Measurements from ENCODE around the gene CAPN5. TPM values are rescaled to one million over a fixed set of nuclear protein-coding genes. Genes with fewer than 3 reads are reported as not detected.

Gene CAPN5
- total and polyA plus RNA-seq, 10 of the 15 experiments (the other 5 are each of a cell fraction or from before 2014, with no cell fraction given) = 0.02 to 0.33 (median 0.07) TPM; not detected in 3

DNA sequence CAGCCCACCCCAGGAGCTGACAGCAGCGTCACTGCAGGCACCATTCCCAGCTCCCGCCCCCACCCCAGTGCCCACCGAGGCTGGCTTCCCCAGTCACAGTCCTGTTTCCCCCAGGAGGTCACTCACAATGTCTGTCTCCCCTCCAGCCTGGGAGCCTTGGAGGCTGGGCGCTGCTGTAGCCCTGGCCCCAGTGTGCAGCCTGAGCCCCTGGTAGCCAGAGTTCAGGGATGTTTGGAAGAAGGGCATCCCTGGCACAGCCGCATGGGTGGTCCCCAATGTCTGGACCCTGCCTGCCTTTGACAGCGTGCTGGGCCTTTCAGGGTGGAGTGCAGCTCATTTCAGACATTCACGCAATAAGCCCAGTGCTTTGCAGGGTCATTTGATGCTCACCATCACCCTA lies 4.3 kb downstream of the CAPN5 start:
- no peak overlapping the region for H2AFZ ChIP-seq (ENCODE audit: control insufficient read depth, low read depth, low read length)

DNA sequence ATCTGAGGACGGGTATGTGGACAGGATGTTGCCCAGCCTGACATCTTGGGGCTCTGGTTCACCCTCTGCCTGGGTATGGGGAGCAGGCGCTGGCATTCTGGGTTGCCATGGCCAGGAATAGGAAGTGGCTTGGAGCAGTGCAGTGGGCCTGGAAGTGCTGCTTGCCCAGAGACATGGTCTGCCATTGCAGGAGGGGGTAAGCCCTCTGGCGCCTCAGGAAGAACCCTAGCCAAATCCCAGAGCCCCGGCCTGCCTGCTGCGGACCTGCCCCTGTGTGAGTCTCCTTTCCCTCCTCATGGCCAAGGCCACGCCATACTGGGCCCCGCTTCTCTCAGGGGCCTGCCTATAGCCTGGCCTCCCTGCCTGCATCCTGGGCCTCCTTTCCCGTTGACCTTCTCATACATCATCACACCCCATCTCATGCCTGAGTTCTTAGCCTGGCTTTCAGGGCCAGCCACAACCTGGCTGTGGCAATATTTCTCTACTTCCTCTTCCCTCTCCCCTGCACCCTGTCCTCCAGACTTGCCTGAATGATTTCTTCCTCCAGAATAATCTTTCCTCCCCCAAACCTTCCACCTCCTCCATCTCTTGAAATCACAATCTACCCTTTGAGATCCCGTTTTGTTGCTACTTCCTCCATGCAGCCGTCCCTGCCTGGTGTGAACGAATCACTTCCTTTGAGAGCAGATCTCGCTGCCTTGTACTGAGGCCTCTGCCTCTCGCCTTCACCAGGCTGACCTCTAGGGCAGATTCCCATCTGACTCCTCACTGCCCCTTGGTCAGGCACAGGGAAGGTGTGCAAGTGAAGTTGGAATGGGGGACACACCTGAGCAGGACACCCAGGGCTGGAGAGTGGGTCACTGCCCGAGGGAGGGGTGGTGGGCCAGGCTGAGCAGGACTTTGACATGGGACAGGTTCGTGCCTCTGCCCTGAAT lies 5.2 kb downstream of the CAPN5 start:
- ChIA-PET POLR2A (no interaction called here), CTCF (no interaction called here), SMC1A (ENCODE audit: uncharacterized antibody, unreplicated experiment) (no interaction called here), RAD21 (ENCODE audit: unreplicated experiment) (no interaction called here)
- H3K36me3 ChIP-seq (ENCODE audit: control insufficient read depth in 2 of 2, insufficient read depth in 2 of 2, low read length in 1 of 2) = no peaks in the 10 kb centered on the region
- no peak overlapping the region for H3K27ac ChIP-seq (ENCODE audit: control insufficient read depth, insufficient read depth)
- no peak overlapping the region for H3K4me2 ChIP-seq (ENCODE audit: control insufficient read depth, insufficient read depth)
- H3K27me3 ChIP-seq (replicated peaks in 1 of 2; ENCODE audit: control insufficient read depth in 2 of 2, insufficient read depth in 2 of 2, low read length in 1 of 2) = peaks cover 0 to 1% of the 10 kb centered on the region in 2 experiments; a peak in 2 of 4 replicates
- no peak for FAIRE-seq
- intact Hi-C loops (cut with micrococcal nuclease; ENCODE audit: unreplicated experiment) (no loop called here), in situ Hi-C loops (cut with MboI) (no loop called here)
- BruUV-seq (replicated peaks) = no TSS peak
- H3K4me1 ChIP-seq (ENCODE audit: control insufficient read depth, insufficient read depth, low read length) = no peaks in the 10 kb centered on the region
- H3K79me2 ChIP-seq (ENCODE audit: control insufficient read depth, insufficient read depth, low read length) = no peaks in the 10 kb centered on the region
- H3K9ac ChIP-seq (ENCODE audit: control insufficient read depth, insufficient read depth, low read length) = no peak overlapping the region
- H4K20me1 ChIP-seq (ENCODE audit: control insufficient read depth, insufficient read depth) = no peaks in the 10 kb centered on the region
- DNase-seq (ENCODE audit: low read depth, low spot score) = no peak
- 34% methylated on average over 15 of the region's 15 CpGs for whole genome bisulfite sequencing (ENCODE audit: insufficient coverage, insufficient replicate concordance, low lambda C conversion rate, missing lambda C conversion rate)
- no peaks in the 10 kb centered on the region for H3K9me3 ChIP-seq (replicated peaks; ENCODE audit: control insufficient read depth, insufficient read depth, low read length)
- no peak overlapping the region for H3K4me3 ChIP-seq
- no peak overlapping the region for H2AFZ ChIP-seq (ENCODE audit: control insufficient read depth, low read depth, low read length)
- ATAC-seq = no peak
- TF ChIP-seq ASH2L (IDR thresholded peaks at IDR 0.05; ENCODE audit: borderline replicate concordance, low read depth) (no peak), HDAC2 (IDR thresholded peaks at IDR 0.05) (no peak), TCF3 (IDR thresholded peaks at IDR 0.05; ENCODE audit: borderline replicate concordance, insufficient read depth, low read depth, low read length) (no peak), CHD2 (IDR thresholded peaks at IDR 0.05; ENCODE audit: borderline replicate concordance, low read depth, low read length) (no peak), ZBED1 (IDR thresholded peaks at IDR 0.05; ENCODE audit: borderline replicate concordance) (no peak), ZNF207 (IDR thresholded peaks at IDR 0.05; ENCODE audit: borderline replicate concordance) (no peak), POU2F2 (IDR thresholded peaks at IDR 0.05; ENCODE audit: borderline replicate concordance, low read depth, low read length) (no peak), YBX1 (IDR thresholded peaks at IDR 0.05) (no peak), CEBPB (IDR thresholded peaks at IDR 0.05; ENCODE audit: borderline replicate concordance in 1 of 2, low read depth in 2 of 2, low read length in 2 of 2) (no peak), SMARCA5 (IDR thresholded peaks at IDR 0.05) (no peak), TCF12 (IDR thresholded peaks at IDR 0.05; ENCODE audit: low read depth, low read length) (no peak), FOXM1 (IDR thresholded peaks at IDR 0.05; ENCODE audit: low read depth, low read length) (no peak), SMC3 (IDR thresholded peaks at IDR 0.05; ENCODE audit: borderline replicate concordance, low read length) (no peak), RELA (IDR thresholded peaks at IDR 0.05; ENCODE audit: borderline replicate concordance, partially characterized antibody) (no peak)
- TF ChIP-seq, protein P1, sequence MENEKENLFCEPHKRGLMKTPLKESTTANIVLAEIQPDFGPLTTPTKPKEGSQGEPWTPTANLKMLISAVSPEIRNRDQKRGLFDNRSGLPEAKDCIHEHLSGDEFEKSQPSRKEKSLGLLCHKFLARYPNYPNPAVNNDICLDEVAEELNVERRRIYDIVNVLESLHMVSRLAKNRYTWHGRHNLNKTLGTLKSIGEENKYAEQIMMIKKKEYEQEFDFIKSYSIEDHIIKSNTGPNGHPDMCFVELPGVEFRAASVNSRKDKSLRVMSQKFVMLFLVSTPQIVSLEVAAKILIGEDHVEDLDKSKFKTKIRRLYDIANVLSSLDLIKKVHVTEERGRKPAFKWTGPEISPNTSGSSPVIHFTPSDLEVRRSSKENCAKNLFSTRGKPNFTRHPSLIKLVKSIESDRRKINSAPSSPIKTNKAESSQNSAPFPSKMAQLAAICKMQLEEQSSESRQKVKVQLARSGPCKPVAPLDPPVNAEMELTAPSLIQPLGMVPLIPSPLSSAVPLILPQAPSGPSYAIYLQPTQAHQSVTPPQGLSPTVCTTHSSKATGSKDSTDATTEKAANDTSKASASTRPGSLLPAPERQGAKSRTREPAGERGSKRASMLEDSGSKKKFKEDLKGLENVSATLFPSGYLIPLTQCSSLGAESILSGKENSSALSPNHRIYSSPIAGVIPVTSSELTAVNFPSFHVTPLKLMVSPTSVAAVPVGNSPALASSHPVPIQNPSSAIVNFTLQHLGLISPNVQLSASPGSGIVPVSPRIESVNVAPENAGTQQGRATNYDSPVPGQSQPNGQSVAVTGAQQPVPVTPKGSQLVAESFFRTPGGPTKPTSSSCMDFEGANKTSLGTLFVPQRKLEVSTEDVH (IDR thresholded peaks at IDR 0.05; ENCODE audit: low read depth, partially characterized antibody) = no peak

More for the DNA sequence above, 4.3 kb downstream of the CAPN5 start:
- DNase-seq (ENCODE audit: low read depth, low spot score) = no peak
- WGBS (ENCODE audit: insufficient coverage, insufficient replicate concordance, low lambda C conversion rate, missing lambda C conversion rate) = 31% methylated on average over 7 of the region's 7 CpGs
- ChIA-PET POLR2A (no interaction called here), CTCF (no interaction called here), SMC1A (ENCODE audit: uncharacterized antibody, unreplicated experiment) (no interaction called here), RAD21 (ENCODE audit: unreplicated experiment) (no interaction called here)
- peaks cover 1% of the 10 kb centered on the region for H3K4me1 ChIP-seq (ENCODE audit: control insufficient read depth, insufficient read depth, low read length)
- no peak overlapping the region for H3K4me3 ChIP-seq
- no peak for TF ChIP-seq NFIC (IDR thresholded peaks at IDR 0.05; ENCODE audit: low read depth, low read length)
- no peak for TF ChIP-seq SREBF1 (IDR thresholded peaks at IDR 0.05; ENCODE audit: low read length)
- TF ChIP-seq FOXK2 (IDR thresholded peaks at IDR 0.05) = no peak
- H4K20me1 ChIP-seq (ENCODE audit: control insufficient read depth, insufficient read depth) = no peaks in the 10 kb centered on the region
- no peaks in the 10 kb centered on the region for H3K36me3 ChIP-seq (ENCODE audit: control insufficient read depth in 2 of 2, insufficient read depth in 2 of 2, low read length in 1 of 2)
- BruUV-seq (replicated peaks) = no TSS peak
- H3K4me2 ChIP-seq (ENCODE audit: control insufficient read depth, insufficient read depth) = no peak overlapping the region
- in situ Hi-C loops (cut with MboI) (no loop called here), intact Hi-C loops (cut with micrococcal nuclease; ENCODE audit: unreplicated experiment) (no loop called here)
- H3K9me3 ChIP-seq (replicated peaks; ENCODE audit: control insufficient read depth, insufficient read depth, low read length) = no peaks in the 10 kb centered on the region
- no peaks in the 10 kb centered on the region for H3K79me2 ChIP-seq (ENCODE audit: control insufficient read depth, insufficient read depth, low read length)
- FAIRE-seq = no peak
- no peak for ATAC-seq
- H3K27me3 ChIP-seq (replicated peaks in 1 of 2; ENCODE audit: control insufficient read depth in 2 of 2, insufficient read depth in 2 of 2, low read length in 1 of 2) = peaks cover 0 to 1% of the 10 kb centered on the region in 2 experiments; a peak in 2 of 4 replicates
- no peak overlapping the region for H3K9ac ChIP-seq (ENCODE audit: control insufficient read depth, insufficient read depth, low read length)
- no peak overlapping the region for H3K27ac ChIP-seq (ENCODE audit: control insufficient read depth, insufficient read depth)
